Measurements from ENCODE around the gene MYOCD.

- TF ChIP-seq CTCF (IDR thresholded peaks at IDR 0.05 in 2 of 3, conservative IDR thresholded peaks at IDR 0.05 in 1 of 3; ENCODE audit: borderline replicate concordance in 1 of 3, insufficient read depth in 1 of 3, low read depth in 2 of 3, low read length in 2 of 3) (no peak), ELF1 (IDR thresholded peaks at IDR 0.05; ENCODE audit: borderline replicate concordance, low read depth) (no peak), MAX (IDR thresholded peaks at IDR 0.05) (no peak; the same call in 1 of the 2 replicates), REST (IDR thresholded peaks at IDR 0.05; ENCODE audit: low read depth) (no peak; the same call in 1 of the 2 replicates), POLR2AphosphoS5 (IDR thresholded peaks at IDR 0.05; ENCODE audit: low read depth, low read length) (no peak), CEBPB (IDR thresholded peaks at IDR 0.05; ENCODE audit: low read depth) (no peak), ATF3 (IDR thresholded peaks at IDR 0.05) (no peak), EZH2 (IDR thresholded peaks at IDR 0.05) (no peak), TCF7L2 (IDR thresholded peaks at IDR 0.05; ENCODE audit: borderline replicate concordance, extremely low read depth, insufficient read depth, insufficient read length) (no peak), JUND (IDR thresholded peaks at IDR 0.05) (no peak), POLR2A (IDR thresholded peaks at IDR 0.05; ENCODE audit: borderline replicate concordance, extremely low read depth, insufficient read depth, insufficient read length) (no peak), ZNF274 (IDR thresholded peaks at IDR 0.05; ENCODE audit: low read depth, low read length) (no peak), RAD21 (IDR thresholded peaks at IDR 0.05; ENCODE audit: low read depth) (no peak)
Measured at GRCh38 chr17:12789075-12789480, 123.4 kb downstream of the MYOCD start.
